Endothelial cell of umbilical vein (primary cell): ENCODE results near the gene PTPN13. TPM values are rescaled to one million over a fixed set of nuclear protein-coding genes. Genes with fewer than 3 reads are reported as not detected.

ENCODE experiments used
- BruUV-seq: library from RNA; stranded (reverse); fragments of 400-500 nt; replicated peaks from 2 replicates; lab custom pipeline; 2021; lab: Mats Ljungman, UMichigan
- CTCF ChIA-PET: fragments of 300-600, 350-600 bp; sonication (Branson Sonifier 250); formaldehyde crosslinking; loops from one replicate; lab custom pipeline; 2021; ENCODE audit warnings: antibody characterized with exemption, inconsistent platforms; lab: Charles Lee
- POLR2A ChIA-PET: fragments of 300-600, 350-600 bp; sonication (Branson Sonifier 250); formaldehyde crosslinking; loops from one replicate; lab custom pipeline; 2021; ENCODE audit warnings: antibody characterized with exemption, inconsistent platforms; lab: Charles Lee
- DNase-seq: peaks from one replicate; pipeline ENCODE4 v3.0.0-alpha.2; 2011; ENCODE audit warnings: low read depth, low spot score
- FAIRE-seq: peaks from 2 replicates; lab custom pipeline; 2011; peaks lifted over from hg19 to GRCh38; lab: Jason Lieb, UNC
- H2AFZ ChIP-seq: 2 replicates; pipeline ENCODE4 v1.6.0; 2012; ENCODE audit warnings: low read depth, low read length, control low read depth, inconsistent platforms
- H3K27ac ChIP-seq: 2 replicates; pipeline ENCODE4 v1.5.1; 2011; ENCODE audit warnings: low read depth, mild to moderate bottlenecking, control low read depth, low read length, moderate library complexity; ENCODE audit not compliant: insufficient read depth
- H3K27me3 ChIP-seq, 2 experiments: 2 replicates each; pipeline versions ENCODE4 v1.6.0 to v1.6.1; 2011; ENCODE audit warnings: low read length in 2 of 2, mixed read lengths in 1 of 2; ENCODE audit not compliant: control insufficient read depth in 2 of 2, insufficient read depth in 2 of 2
- H3K36me3 ChIP-seq, 2 experiments: 2 replicates in 1 of 2; 3 replicates in 1 of 2; pipeline ENCODE4 v1.5.1; 2011; ENCODE audit warnings: low read length in 2 of 2, mild to moderate bottlenecking in 1 of 2, moderate library complexity in 1 of 2; ENCODE audit not compliant: control insufficient read depth in 2 of 2, insufficient read depth in 2 of 2; ENCODE audit errors: extremely low read depth in 1 of 2
- H3K4me1 ChIP-seq: 3 replicates; pipeline ENCODE4 v1.5.1; 2011; ENCODE audit warnings: mild to moderate bottlenecking, low read length; ENCODE audit not compliant: control insufficient read depth, insufficient read depth; ENCODE audit errors: extremely low read depth
- H3K4me2 ChIP-seq: 2 replicates; pipeline ENCODE4 v1.6.1; 2011; ENCODE audit warnings: low read length, control low read depth, mixed read lengths; ENCODE audit not compliant: insufficient read depth
- H3K4me3 ChIP-seq, 3 experiments: fragments of 200-600 bp in 1 of 3; sonication (generic), shearing (Covaris generic) in 1 of 3; replicated peaks in 1 of 3; 2 replicates each; pipeline ENCODE4 v1.5.1; 2011 to 2016; ENCODE audit warnings: control low read depth in 3 of 3, low read length in 3 of 3, mild to moderate bottlenecking in 2 of 3, inconsistent platforms in 1 of 3, low read depth in 1 of 3, moderate library complexity in 1 of 3; ENCODE audit not compliant: insufficient read depth in 1 of 3
- H3K79me2 ChIP-seq: 2 replicates; pipeline ENCODE4 v1.6.0; 2012; ENCODE audit warnings: low read length, inconsistent platforms; ENCODE audit not compliant: control insufficient read depth, insufficient read depth
- H3K9ac ChIP-seq: replicated peaks from 2 replicates; pipeline ENCODE3; 2011; ENCODE audit warnings: low read length, control low read depth; ENCODE audit not compliant: insufficient read depth; ENCODE audit errors: extremely low read depth
- H3K9me1 ChIP-seq: replicated peaks from 3 replicates; pipeline ENCODE4 v1.6.0; 2011; ENCODE audit warnings: mild to moderate bottlenecking, low read length; ENCODE audit not compliant: control insufficient read depth, insufficient read depth; ENCODE audit errors: extremely low read depth
- H3K9me3 ChIP-seq: replicated peaks from 2 replicates; pipeline ENCODE4 v1.5.1; 2012; ENCODE audit warnings: low read length, inconsistent platforms; ENCODE audit not compliant: control insufficient read depth, insufficient read depth
- H4K20me1 ChIP-seq: replicated peaks from 2 replicates; pipeline ENCODE3; 2011; ENCODE audit warnings: mild to moderate bottlenecking, low read length; ENCODE audit not compliant: control insufficient read depth, insufficient read depth; ENCODE audit errors: extremely low read depth
- CTCF ChIP-seq, 2 donors: IDR thresholded peaks; 1 replicate in 1 of 2; 2 replicates in 1 of 2; pipeline ENCODE4 v1.5.1; 2011; ENCODE audit warnings: low read length in 2 of 2, mild to moderate bottlenecking in 2 of 2, moderate library complexity in 2 of 2, control low read depth in 1 of 2, inconsistent platforms in 1 of 2, low read depth in 1 of 2; ENCODE audit not compliant: insufficient read depth in 1 of 2; ENCODE audit errors: extremely low read depth in 1 of 2
- FOS ChIP-seq: IDR thresholded peaks from 2 replicates; pipeline ENCODE4 v1.6.1; 2011; ENCODE audit warnings: mild to moderate bottlenecking, low read length, moderate library complexity, borderline replicate concordance; ENCODE audit not compliant: insufficient read depth
- GATA2 ChIP-seq: IDR thresholded peaks from 2 replicates; pipeline ENCODE4 v1.7.0; 2011; ENCODE audit warnings: low read depth, mild to moderate bottlenecking, moderate library complexity, mixed read lengths, low read length; ENCODE audit not compliant: insufficient read length, insufficient read depth
- MYC ChIP-seq: IDR thresholded peaks from one replicate; pipeline ENCODE4 v1.6.1; 2011; ENCODE audit warnings: mild to moderate bottlenecking, low read depth, low read length
- POLR2A ChIP-seq: IDR thresholded peaks from 2 replicates; pipeline ENCODE4 v1.6.1; 2012; ENCODE audit warnings: low read depth, mild to moderate bottlenecking, control low read depth, low read length
- POLR2AphosphoS5 ChIP-seq: IDR thresholded peaks from 2 replicates; pipeline ENCODE4 v1.6.1; 2012; ENCODE audit warnings: low read depth, mild to moderate bottlenecking, control low read depth, low read length, moderate library complexity; ENCODE audit not compliant: insufficient read depth
- dilution Hi-C: fragments of 300-500 bp; cut with MboI; formaldehyde crosslinking; loops from one replicate; pipeline ENCODE4 v1.15.0; 2019; ENCODE audit warnings: low sequenced_read_pairs; ENCODE audit not compliant: extremely low pct_ligation_motif_present
- intact Hi-C: fragments of 100-400 bp; cut with micrococcal nuclease; formaldehyde crosslinking; loops from one replicate; pipeline ENCODE4 v1.10.0; 2022
- polyA plus RNA-seq, 4 experiments: library from polyadenylated mRNA; depleted of rRNA in 3 of 4; stranded (reverse) in 3 of 4; unstranded in 1 of 4; fragments of >200 nt; gene quantifications; 2 replicates each; pipeline versions ENCODE4 v1.2.1 to v1.2.3, GENCODE V29; 2011 to 2012; ENCODE audit warnings: missing spikeins in 1 of 4
- total RNA-seq: library from RNA; stranded (reverse); gene quantifications from 2 replicates; pipeline ENCODE4 v1.2.3, GENCODE V29; 2021

Gene PTPN13
- total and polyA plus RNA-seq, 2 donors (not counting 3 experiments of a cell fraction or from before 2014, with no cell fraction given) = 0.69 to 2.9 TPM

DNA sequence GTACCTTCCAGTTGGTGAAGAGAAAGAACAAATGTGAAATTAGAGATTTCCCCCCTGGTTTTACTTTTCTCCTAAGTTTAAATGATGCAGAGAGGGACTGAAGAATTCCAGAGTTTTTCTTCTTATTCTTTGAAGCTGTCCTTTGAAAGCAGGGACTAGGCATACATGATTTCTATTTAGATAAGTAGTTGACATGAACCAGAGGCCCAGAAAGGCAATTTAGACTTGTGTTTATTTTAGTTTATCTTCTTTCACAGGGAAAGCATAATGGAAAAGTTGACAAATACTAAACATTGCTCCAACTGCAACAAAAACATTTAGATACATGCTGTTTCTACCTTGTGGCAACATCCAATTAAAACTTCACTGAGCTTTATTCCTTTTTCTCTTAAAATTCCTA lies 32.0 kb downstream of the PTPN13 start:
- no peaks in the 10 kb centered on the region for H3K79me2 ChIP-seq
- H3K4me1 ChIP-seq = no peaks in the 10 kb centered on the region
- POLR2A ChIA-PET = no interaction called here
- no peak overlapping the region for H2AFZ ChIP-seq
- no peaks in the 10 kb centered on the region for H3K36me3 ChIP-seq
- no TSS peak for BruUV-seq
- H3K27me3 ChIP-seq = no peaks in the 10 kb centered on the region
- no peaks in the 10 kb centered on the region for H4K20me1 ChIP-seq
- no peak overlapping the region for H3K9ac ChIP-seq
- H3K9me1 ChIP-seq = no peaks in the 10 kb centered on the region
- DNase-seq (no peak), FAIRE-seq (no peak)
- H3K27ac ChIP-seq = no peak overlapping the region
- CTCF ChIA-PET = no interaction called here
- intact Hi-C loops (no loop called here), dilution Hi-C loops (no loop called here)
- no peak for TF ChIP-seq POLR2AphosphoS5
- TF ChIP-seq FOS = no peak
- TF ChIP-seq GATA2 = no peak
- no peak for TF ChIP-seq CTCF (IDR thresholded peaks at IDR 0.05; ENCODE audit: extremely low read depth in 1 of 2, insufficient read depth in 1 of 2, low read depth in 1 of 2, low read length in 2 of 2)
- no peak for TF ChIP-seq MYC
- TF ChIP-seq POLR2A = no peak
- H3K9me3 ChIP-seq = no peaks in the 10 kb centered on the region
- H3K4me3 ChIP-seq = no peak overlapping the region
- no peak overlapping the region for H3K4me2 ChIP-seq
